GM23338 (cell line): ENCODE measurements around the gene KCTD7. TPM values are rescaled to one million over a fixed set of nuclear protein-coding genes. Genes with fewer than 3 reads are reported as not detected.

Experiments
- ATAC-seq: fragments of 200-7000 bp; cut with Tn5 transposase; 3 replicates; pipeline ENCODE4 v1.9.1; 2020
- DNase-seq: peaks from one replicate; pipeline ENCODE4 v3.0.0-alpha.2; 2015; ENCODE audit warnings: low spot score
- H2AFZ ChIP-seq: fragments of 200-600 bp; sonication (generic); 2 replicates; pipeline ENCODE4 v1.8.0; 2016; ENCODE audit warnings: antibody characterized with exemption, mild to moderate bottlenecking, moderate library complexity
- H3F3A ChIP-seq: fragments of 200-600 bp; sonication (generic); replicated peaks from 2 replicates; pipeline ENCODE4 v1.8.0; 2017; ENCODE audit warnings: antibody characterized with exemption, mixed run types, low read depth
- H3K27ac ChIP-seq: fragments of 200-600 bp; sonication (generic); 2 replicates; pipeline ENCODE4 v1.6.1; 2016; ENCODE audit warnings: low read depth
- H3K27me3 ChIP-seq: fragments of 200-600 bp; sonication (generic); 2 replicates; pipeline ENCODE4 v1.8.0; 2016; ENCODE audit warnings: mild to moderate bottlenecking, mixed run types, moderate library complexity; ENCODE audit not compliant: insufficient read depth
- H3K36me3 ChIP-seq: fragments of 200-600 bp; sonication (generic); 2 replicates; pipeline ENCODE4 v1.8.0; 2016; ENCODE audit warnings: mild to moderate bottlenecking; ENCODE audit not compliant: insufficient read depth
- H3K4me1 ChIP-seq: fragments of 200-600 bp; sonication (generic); 2 replicates; pipeline ENCODE4 v1.8.0; 2016; ENCODE audit warnings: mild to moderate bottlenecking, moderate library complexity; ENCODE audit not compliant: insufficient read depth
- H3K4me2 ChIP-seq: fragments of 200-600 bp; sonication (generic); 2 replicates; pipeline ENCODE4 v1.7.1; 2017; ENCODE audit warnings: mixed run types
- H3K4me3 ChIP-seq: fragments of 200-600 bp; sonication (generic); 2 replicates; pipeline ENCODE4 v1.6.1; 2016; ENCODE audit warnings: mixed run types
- H3K79me2 ChIP-seq: fragments of 200-600 bp; sonication (generic); replicated peaks from 2 replicates; pipeline ENCODE4 v1.8.0; 2017; ENCODE audit warnings: mild to moderate bottlenecking; ENCODE audit not compliant: insufficient read depth
- H3K9me2 ChIP-seq: fragments of 200-600 bp; sonication (generic); 2 replicates; pipeline ENCODE4 v1.8.0; 2017; ENCODE audit not compliant: insufficient read depth
- H4K20me1 ChIP-seq: fragments of 200-600 bp; sonication (generic); replicated peaks from 2 replicates; pipeline ENCODE4 v1.8.0; 2017; ENCODE audit warnings: mild to moderate bottlenecking; ENCODE audit not compliant: insufficient read depth
- H3K27ac Mint-ChIP-seq: 2 replicates; pipeline ENCODE4 v1.8.0; 2020; ENCODE audit warnings: inconsistent platforms, mild to moderate bottlenecking, moderate library complexity, mixed read lengths
- H3K27me3 Mint-ChIP-seq: 3 replicates; pipeline ENCODE4 v1.8.0; 2022; ENCODE audit warnings: low read depth, mild to moderate bottlenecking, moderate library complexity, mixed read lengths, inconsistent platforms; ENCODE audit not compliant: insufficient read depth, poor library complexity
- H3K36me3 Mint-ChIP-seq: 3 replicates; pipeline ENCODE4 v1.8.0; 2021; ENCODE audit warnings: low read depth, mild to moderate bottlenecking, inconsistent platforms, moderate library complexity, mixed read lengths
- H3K4me1 Mint-ChIP-seq: 3 replicates; pipeline ENCODE4 v1.8.0; 2020; ENCODE audit warnings: mild to moderate bottlenecking, inconsistent platforms, mixed read lengths
- H3K4me3 Mint-ChIP-seq: 3 replicates; pipeline ENCODE4 v1.8.0; 2021; ENCODE audit warnings: moderate library complexity, mild to moderate bottlenecking, inconsistent platforms, mixed read lengths
- H3K9me3 Mint-ChIP-seq: 3 replicates; pipeline ENCODE4 v1.8.0; 2020; ENCODE audit warnings: moderate library complexity, mild to moderate bottlenecking, inconsistent platforms, mixed read lengths
- CREB1 ChIP-seq: fragments of 250-450 bp; sonication (Bioruptor Pico); IDR thresholded peaks from 2 replicates; pipeline ENCODE4 v1.5.0; 2020; ENCODE audit warnings: low read depth, mild to moderate bottlenecking, moderate library complexity
- EZH2 ChIP-seq: fragments of 200-600 bp; sonication (generic); IDR thresholded peaks from one replicate; pipeline ENCODE4 v1.8.0; 2017; ENCODE audit warnings: antibody characterized with exemption, mild to moderate bottlenecking, low read depth; ENCODE audit not compliant: unreplicated experiment
- EZH2phosphoT487 ChIP-seq: fragments of 200-600 bp; sonication (generic); IDR thresholded peaks from one replicate; pipeline ENCODE4 v1.8.1; 2018; ENCODE audit warnings: antibody characterized with exemption; ENCODE audit not compliant: unreplicated experiment
- JUNB ChIP-seq: IDR thresholded peaks from one replicate; pipeline ENCODE4 v1.6.1; 2016; ENCODE audit warnings: antibody characterized with exemption; ENCODE audit not compliant: unreplicated experiment
- POLR2AphosphoS5 ChIP-seq: IDR thresholded peaks from 2 replicates; pipeline ENCODE4 v1.6.1; 2016; ENCODE audit warnings: antibody characterized with exemption, low read depth
- STAT1 ChIP-seq: IDR thresholded peaks from one replicate; pipeline ENCODE4 v1.6.1; 2016; ENCODE audit warnings: antibody characterized with exemption; ENCODE audit not compliant: unreplicated experiment
- ZNF114 ChIP-seq: fragments of 250-450 bp; sonication (Bioruptor Pico); IDR thresholded peaks from 2 replicates; pipeline ENCODE4 v1.5.0; 2020; ENCODE audit warnings: mild to moderate bottlenecking, moderate library complexity
- ZNF331 ChIP-seq: fragments of 250-450 bp; sonication (Bioruptor Pico); IDR thresholded peaks from 2 replicates; pipeline ENCODE4 v1.5.0; 2020; ENCODE audit warnings: low read depth, mild to moderate bottlenecking, moderate library complexity
- polyA plus RNA-seq: library from polyadenylated mRNA; unstranded; fragments of >200 nt; fragmentation: Nextera tagmentation; extraction: Ambion mirVana; gene quantifications from 2 replicates; pipeline ENCODE4 v1.2.1, GENCODE V29; 2016
- total RNA-seq: library from RNA; depleted of rRNA; stranded (reverse); fragments of >200 nt; shearing (Covaris generic); gene quantifications from 2 replicates; pipeline ENCODE4 v1.2.3, GENCODE V29; 2014
- TF ChIP-seq, protein P1 (sequence below): IDR thresholded peaks from one replicate; pipeline ENCODE4 v1.6.1; 2018; ENCODE audit warnings: antibody characterized with exemption; ENCODE audit not compliant: unreplicated experiment
- TF ChIP-seq, protein P2 (sequence below): IDR thresholded peaks from 2 replicates; pipeline ENCODE4 v1.6.1; 2016; ENCODE audit warnings: antibody characterized with exemption

The KCTD7 gene
- total and polyA plus RNA-seq, 2 experiments from 2014 or later = 3.7 to 21.0 TPM

DNA sequence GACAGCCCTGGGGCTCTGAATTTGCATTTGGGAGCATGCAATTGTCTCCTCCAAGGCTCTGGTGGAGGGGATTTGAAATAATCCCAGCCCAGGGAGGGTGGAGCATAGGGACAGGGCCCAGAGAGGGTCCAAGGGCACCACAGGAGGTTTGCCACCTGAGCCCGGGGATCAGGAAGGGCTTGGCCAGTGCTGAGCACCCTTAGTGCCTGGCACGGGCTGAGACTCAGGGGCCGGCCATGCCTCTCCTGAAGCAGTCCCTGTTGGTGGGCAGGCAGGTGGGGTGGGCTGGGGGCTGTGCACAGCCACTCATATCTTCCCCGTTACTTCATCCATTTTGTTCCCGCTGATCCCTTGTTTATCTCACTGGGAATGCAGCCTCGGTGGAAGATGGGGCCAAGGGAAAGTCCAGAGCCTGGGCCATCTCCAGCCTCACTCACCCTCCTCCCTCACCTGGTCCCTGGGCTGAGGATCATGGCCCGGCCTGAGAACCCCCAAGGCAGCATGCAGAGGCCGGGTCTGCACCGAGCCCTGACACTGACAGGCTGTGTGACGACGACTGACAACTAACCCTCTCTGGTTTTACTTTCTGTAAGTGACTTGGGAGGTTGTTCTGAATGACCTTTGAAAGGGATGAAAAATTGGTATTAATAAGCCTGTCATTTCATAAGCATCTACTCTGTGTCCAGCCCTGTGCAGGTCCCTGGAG is 38.5 kb downstream of the KCTD7 start:
- TF ChIP-seq EZH2phosphoT487 (no peak), ZNF331 (CRISPR knock-in tag) (no peak)
- H3K27me3 Mint-ChIP-seq = peaks cover 12% of the 10 kb centered on the region
- H3K27me3 ChIP-seq = no peaks in the 10 kb centered on the region
- H3K36me3 Mint-ChIP-seq = peaks cover 22% of the 10 kb centered on the region
- ATAC-seq = no peak; the same call in 1 of the 3 replicates
- H3K4me1 ChIP-seq = no peaks in the 10 kb centered on the region
- 0 out of 2 replicates have a peak, but pooled peaks cover 3% of the 10 kb centered on the region for H3K36me3 ChIP-seq
- no peak overlapping the region for H2AFZ ChIP-seq
- peaks cover 27% of the 10 kb centered on the region for H3K79me2 ChIP-seq
- peaks cover 9% of the 10 kb centered on the region; the same call in 2 of the 3 replicates for H3K9me3 Mint-ChIP-seq
- H4K20me1 ChIP-seq = peaks cover 5% of the 10 kb centered on the region; the same call in 1 of the 2 replicates
- H3K4me3 ChIP-seq = no peak overlapping the region
- 0 out of 2 replicates have a peak, but pooled peaks cover 3% of the 10 kb centered on the region for H3F3A ChIP-seq
- no peaks in the 10 kb centered on the region for H3K4me1 Mint-ChIP-seq
- no peak for DNase-seq
- no peak overlapping the region for H3K4me3 Mint-ChIP-seq
- H3K27ac ChIP-seq = no peak overlapping the region
- no peak overlapping the region for H3K4me2 ChIP-seq
- H3K9me2 ChIP-seq = no peaks in the 10 kb centered on the region
- H3K27ac Mint-ChIP-seq = no peak overlapping the region

DNA sequence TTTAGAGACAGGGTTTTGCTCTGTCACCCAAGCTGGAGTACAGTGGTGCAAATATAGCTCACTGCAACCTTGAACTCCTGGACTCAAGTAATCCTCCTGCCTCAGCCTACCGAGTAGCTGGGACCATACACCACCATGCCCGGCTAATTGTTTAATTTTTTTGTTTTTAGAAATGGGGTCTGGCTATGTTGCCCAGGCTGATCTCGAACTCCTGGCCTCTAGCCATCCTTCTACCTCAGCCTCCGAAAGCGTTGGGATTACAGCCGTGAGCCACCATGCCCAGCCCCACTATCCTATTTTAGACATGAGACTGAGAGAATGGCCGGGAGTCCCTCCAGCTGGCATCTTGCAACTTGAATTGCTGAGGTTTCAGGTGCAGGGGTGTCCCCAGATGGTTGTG is 39.4 kb downstream of the KCTD7 start:
- Histone ChIP-seq H3K27me3 (no peaks in the 10 kb centered on the region), H4K20me1 (peaks cover 5% of the 10 kb centered on the region; the same call in 1 of the 2 replicates), H3K27ac (no peak overlapping the region), H3K4me2 (no peak overlapping the region), H3K36me3 (0 out of 2 replicates have a peak, but pooled peaks cover 3% of the 10 kb centered on the region), H3K9me2 (no peaks in the 10 kb centered on the region), H2AFZ (no peak overlapping the region), H3F3A (no peaks in the 10 kb centered on the region), H3K4me1 (no peaks in the 10 kb centered on the region), H3K79me2 (peaks cover 18% of the 10 kb centered on the region), H3K4me3 (no peak overlapping the region)
- H3K9me3 Mint-ChIP-seq = 0 out of 3 replicates have a peak, but pooled peaks cover 2% of the 10 kb centered on the region
- peaks cover 14% of the 10 kb centered on the region for H3K36me3 Mint-ChIP-seq
- H3K27me3 Mint-ChIP-seq = peaks cover 6% of the 10 kb centered on the region
- no peak overlapping the region; the same call in 1 of the 2 replicates for H3K27ac Mint-ChIP-seq
- ATAC-seq = no peak
- no peak for DNase-seq
- H3K4me3 Mint-ChIP-seq = no peak overlapping the region
- H3K4me1 Mint-ChIP-seq = no peaks in the 10 kb centered on the region
- TF ChIP-seq EZH2 = no peak
- no peak for TF ChIP-seq ZNF331 (CRISPR knock-in tag)
- no peak for TF ChIP-seq CREB1 (CRISPR knock-in tag)
- TF ChIP-seq, protein P1, sequence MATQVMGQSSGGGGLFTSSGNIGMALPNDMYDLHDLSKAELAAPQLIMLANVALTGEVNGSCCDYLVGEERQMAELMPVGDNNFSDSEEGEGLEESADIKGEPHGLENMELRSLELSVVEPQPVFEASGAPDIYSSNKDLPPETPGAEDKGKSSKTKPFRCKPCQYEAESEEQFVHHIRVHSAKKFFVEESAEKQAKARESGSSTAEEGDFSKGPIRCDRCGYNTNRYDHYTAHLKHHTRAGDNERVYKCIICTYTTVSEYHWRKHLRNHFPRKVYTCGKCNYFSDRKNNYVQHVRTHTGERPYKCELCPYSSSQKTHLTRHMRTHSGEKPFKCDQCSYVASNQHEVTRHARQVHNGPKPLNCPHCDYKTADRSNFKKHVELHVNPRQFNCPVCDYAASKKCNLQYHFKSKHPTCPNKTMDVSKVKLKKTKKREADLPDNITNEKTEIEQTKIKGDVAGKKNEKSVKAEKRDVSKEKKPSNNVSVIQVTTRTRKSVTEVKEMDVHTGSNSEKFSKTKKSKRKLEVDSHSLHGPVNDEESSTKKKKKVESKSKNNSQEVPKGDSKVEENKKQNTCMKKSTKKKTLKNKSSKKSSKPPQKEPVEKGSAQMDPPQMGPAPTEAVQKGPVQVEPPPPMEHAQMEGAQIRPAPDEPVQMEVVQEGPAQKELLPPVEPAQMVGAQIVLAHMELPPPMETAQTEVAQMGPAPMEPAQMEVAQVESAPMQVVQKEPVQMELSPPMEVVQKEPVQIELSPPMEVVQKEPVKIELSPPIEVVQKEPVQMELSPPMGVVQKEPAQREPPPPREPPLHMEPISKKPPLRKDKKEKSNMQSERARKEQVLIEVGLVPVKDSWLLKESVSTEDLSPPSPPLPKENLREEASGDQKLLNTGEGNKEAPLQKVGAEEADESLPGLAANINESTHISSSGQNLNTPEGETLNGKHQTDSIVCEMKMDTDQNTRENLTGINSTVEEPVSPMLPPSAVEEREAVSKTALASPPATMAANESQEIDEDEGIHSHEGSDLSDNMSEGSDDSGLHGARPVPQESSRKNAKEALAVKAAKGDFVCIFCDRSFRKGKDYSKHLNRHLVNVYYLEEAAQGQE = no peak
- TF ChIP-seq ZNF114 (CRISPR knock-in tag) = no peak
- TF ChIP-seq EZH2phosphoT487 = no peak
- TF ChIP-seq JUNB = no peak
- TF ChIP-seq, protein P2, sequence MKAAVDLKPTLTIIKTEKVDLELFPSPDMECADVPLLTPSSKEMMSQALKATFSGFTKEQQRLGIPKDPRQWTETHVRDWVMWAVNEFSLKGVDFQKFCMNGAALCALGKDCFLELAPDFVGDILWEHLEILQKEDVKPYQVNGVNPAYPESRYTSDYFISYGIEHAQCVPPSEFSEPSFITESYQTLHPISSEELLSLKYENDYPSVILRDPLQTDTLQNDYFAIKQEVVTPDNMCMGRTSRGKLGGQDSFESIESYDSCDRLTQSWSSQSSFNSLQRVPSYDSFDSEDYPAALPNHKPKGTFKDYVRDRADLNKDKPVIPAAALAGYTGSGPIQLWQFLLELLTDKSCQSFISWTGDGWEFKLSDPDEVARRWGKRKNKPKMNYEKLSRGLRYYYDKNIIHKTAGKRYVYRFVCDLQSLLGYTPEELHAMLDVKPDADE = no peak
- TF ChIP-seq STAT1 = no peak
- no peak for TF ChIP-seq POLR2AphosphoS5
